Retinal pigment epithelial cell (primary cell): ENCODE data around the gene LDHD.
A peak's percentile ranks its signal among the peaks of the same experiment; 100 is the strongest.

Source experiments
- DNase-seq: peaks from one replicate; pipeline ENCODE4 v3.0.0-alpha.2; 2010; ENCODE audit warnings: low read depth
- H3K4me3 ChIP-seq: 2 replicates; pipeline ENCODE4 v1.5.1; 2011; ENCODE audit warnings: mild to moderate bottlenecking, low read length, control low read depth, moderate library complexity
- TF ChIP-seq, protein P1 (sequence below): conservative IDR thresholded peaks from 2 replicates; pipeline ENCODE4 v1.5.1; 2011; ENCODE audit warnings: low read depth, low read length, control low read depth, inconsistent platforms

LDHD gene

DNA sequence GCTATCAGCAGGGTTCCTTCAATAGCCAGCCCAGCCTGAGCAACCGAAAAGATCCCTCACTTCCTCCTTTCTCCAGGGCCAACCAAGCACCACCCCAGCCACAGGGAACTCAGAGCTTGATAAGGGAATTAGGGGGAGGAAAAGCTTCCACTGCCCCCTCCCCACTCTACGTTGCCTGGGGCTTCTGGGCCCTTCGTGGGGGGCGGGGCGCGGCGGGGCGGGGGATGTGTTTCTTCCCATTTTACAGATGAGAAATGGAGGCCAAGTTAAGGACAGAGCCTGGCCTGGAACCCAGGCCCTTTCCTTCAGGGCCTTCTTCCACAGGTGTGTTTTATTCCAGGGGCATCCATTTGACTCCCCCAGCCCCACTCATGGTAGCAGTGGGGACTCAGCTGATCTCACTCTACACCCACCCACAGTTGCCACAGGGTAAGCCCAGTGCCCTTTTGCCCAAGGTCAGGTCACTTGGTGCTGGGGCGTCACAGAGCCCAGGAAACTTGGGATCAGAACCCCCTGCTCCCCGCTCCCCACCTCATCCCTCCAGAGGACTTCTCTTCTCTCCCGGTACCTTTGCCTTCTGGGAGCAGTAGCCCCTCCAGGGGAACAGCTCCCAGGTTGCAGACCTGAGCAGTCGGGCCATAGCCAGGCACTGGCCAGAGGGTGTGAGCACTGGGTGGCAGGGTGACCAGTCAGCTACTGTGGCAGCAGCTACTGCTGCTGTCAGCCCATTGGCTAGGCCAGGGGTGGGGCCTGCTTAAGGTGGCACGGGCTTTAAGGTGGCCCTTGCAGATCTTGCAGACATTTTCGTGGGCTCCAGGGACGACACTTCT lies at the start of gene LDHD:
TSS of gene LDHD (minus strand) at position 700 of the 830 bp plus-strand sequence. CDS start at position 640, 60 bp downstream.
- no peak for DNase-seq
- TF ChIP-seq, protein P1, sequence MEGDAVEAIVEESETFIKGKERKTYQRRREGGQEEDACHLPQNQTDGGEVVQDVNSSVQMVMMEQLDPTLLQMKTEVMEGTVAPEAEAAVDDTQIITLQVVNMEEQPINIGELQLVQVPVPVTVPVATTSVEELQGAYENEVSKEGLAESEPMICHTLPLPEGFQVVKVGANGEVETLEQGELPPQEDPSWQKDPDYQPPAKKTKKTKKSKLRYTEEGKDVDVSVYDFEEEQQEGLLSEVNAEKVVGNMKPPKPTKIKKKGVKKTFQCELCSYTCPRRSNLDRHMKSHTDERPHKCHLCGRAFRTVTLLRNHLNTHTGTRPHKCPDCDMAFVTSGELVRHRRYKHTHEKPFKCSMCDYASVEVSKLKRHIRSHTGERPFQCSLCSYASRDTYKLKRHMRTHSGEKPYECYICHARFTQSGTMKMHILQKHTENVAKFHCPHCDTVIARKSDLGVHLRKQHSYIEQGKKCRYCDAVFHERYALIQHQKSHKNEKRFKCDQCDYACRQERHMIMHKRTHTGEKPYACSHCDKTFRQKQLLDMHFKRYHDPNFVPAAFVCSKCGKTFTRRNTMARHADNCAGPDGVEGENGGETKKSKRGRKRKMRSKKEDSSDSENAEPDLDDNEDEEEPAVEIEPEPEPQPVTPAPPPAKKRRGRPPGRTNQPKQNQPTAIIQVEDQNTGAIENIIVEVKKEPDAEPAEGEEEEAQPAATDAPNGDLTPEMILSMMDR: no peak
- peak within 1 kb of the TSS; percentile 23 for H3K4me3 ChIP-seq

DNA sequence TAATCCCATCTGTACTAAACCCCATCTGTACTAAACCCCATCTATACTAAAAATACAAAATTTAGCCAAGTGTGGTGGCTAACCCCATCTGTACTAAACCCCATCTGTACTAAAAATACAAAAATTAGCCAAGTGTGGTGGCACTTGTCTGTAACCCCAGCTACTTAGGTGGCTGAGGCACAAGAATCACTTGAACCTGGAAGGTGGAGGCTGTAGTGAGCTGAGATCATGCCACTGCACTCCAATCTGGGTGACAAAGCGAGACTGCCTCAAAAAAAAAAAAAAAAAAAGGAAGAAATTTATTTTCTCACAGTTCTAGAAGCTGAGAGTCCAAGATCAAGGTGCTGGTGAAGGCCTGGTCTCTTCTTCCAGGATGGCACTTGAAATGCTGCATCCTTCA lies 43.8 kb upstream of the LDHD start:
- H3K4me3 ChIP-seq: no peak overlapping the region
- no peak for DNase-seq
- TF ChIP-seq, protein P1: no peak

DNA sequence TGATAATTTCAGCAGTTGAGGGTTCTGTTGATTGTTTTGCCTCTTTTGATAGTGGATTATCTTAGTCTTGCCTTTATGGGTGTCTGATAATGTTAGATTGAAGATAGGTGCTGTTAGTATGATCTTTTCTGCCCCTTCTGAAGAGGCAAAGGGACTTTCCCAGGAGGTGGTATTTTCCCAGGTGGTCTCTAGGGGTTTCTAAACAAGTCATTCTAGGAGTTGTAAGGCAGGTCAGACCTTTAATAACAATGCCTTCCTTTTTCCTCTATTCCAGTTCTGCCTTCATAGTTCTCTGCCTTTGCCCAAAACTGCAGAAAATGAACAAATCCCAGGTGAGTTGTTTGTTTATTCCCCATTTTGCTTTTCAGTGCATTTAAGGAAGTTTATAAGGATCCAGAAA lies 36.1 kb upstream of the LDHD start:
- TF ChIP-seq, protein P1: no peak
- no peak for DNase-seq
- H3K4me3 ChIP-seq: no peak overlapping the region

DNA sequence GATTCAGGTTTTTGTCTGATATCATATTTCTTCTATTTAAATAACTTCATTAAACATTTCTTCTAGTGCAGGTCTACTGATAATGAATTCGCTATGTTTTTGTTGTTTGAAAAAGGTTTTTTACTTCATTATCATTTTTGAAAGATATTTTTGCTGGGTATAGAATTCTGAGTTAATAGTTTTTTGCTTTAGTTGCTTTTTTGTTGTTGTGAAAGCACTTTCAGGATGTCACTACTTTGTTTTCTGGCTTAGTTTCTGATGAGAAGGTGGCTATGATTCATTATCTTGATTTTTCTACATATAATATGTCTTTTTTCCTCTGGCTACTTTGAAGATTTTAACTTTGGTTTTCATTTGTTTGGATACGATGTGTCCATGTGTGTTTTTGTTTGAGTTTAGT lies 35.2 kb upstream of the LDHD start:
- H3K4me3 ChIP-seq: no peak overlapping the region
- TF ChIP-seq, protein P1: no peak
- no peak for DNase-seq

DNA sequence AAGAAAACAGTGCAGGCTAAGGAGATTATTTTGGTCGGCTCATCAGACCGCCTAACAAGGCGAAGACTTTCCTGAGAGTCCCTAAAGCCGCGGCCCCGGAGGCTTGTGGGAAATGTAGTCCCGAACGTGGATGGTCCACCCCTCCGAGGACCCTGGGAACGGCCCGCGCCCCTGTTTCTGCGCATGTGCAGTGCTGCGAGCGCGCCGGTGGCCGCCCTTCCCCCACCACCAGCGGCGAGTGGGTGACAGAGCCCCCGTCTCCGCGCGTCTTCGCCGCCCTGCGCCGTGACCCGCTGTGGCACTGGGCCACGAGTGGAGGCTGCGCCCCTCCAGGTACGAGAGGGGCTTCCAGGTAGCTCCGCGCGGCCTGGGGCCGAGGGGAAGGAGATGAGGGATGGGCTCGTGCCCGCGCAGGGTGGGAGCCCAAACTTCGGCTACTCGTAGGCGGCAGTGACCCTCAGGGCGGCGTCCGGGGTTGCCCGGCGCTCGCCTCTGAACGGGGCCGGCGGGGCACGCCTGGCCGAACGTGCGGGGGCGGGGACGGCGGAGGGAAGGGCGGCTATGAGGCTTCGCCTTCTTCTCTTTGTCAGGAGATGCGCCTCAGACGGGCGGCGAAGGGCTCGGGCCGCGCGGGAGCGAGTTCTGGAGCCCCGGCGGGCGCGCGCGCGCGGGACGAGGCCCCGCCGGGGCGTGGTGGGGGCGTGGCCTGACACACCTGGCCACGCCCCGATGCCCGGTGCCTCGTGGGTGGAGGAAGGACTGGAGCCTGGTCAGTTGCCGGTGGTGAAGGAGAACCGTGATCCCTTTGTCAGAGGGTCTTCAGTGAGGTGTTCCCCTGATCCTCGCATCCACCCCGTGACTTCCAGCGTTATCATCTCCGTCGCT lies 32.0 kb upstream of the LDHD start, which contains the start of gene ZFP1:
TSS of gene ZFP1 (plus strand) at position 214 of the 885 bp plus-strand sequence. CDS start 4,428 bp downstream, outside the sequence.
- peak; percentile 72 for DNase-seq
- peak within 1 kb of the TSS; percentile 91 for H3K4me3 ChIP-seq
- TF ChIP-seq, protein P1: no peak

DNA sequence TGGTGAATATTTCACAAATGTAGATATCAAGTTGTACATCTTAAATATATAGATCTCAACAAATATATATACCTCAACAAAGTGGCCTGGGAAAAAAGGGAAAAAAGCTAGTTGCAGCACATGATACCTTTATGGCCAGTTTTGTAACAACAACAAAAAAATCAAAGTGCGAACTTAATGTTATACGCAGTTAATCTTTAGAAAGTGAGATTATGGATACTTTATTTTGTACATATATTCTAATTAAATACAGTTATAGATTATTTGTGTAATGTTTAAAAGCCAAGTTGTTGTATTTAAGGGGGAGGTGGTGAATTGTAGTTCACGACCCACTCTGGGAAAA lies 31.4 kb upstream of the LDHD start:
- peak overlapping the region; percentile 91 for H3K4me3 ChIP-seq
- DNase-seq: no peak
- TF ChIP-seq, protein P1: no peak

DNA sequence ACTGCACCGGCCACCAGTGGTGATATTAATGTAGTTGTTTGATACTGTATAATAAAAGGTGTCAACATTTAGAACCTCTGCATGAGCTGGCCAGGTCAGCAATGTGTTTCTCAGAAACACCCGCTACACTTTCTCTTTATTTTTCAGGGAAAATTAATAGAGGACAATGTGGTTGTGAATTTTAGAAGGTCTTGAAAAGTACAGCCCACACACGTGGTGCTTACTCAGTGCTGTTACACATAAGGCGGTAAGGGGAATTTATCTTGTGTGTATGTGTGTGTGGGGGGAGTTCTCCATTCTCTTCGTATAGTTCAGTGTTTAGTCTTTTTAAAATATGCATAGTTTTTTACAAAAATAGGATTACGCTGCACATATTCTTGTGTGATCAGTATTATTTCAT lies 27.4 kb upstream of the LDHD start:
- DNase-seq: no peak
- TF ChIP-seq, protein P1: no peak
- no peak overlapping the region for H3K4me3 ChIP-seq
